ENCODE data around the gene MAPK7. TPM values are rescaled to one million over a fixed set of nuclear protein-coding genes. Genes with fewer than 3 reads are reported as not detected.

The MAPK7 gene
- total RNA-seq, 4 donors from 2014 or later, result 29.5 to 62.4 (median 39.3) TPM

DNA sequence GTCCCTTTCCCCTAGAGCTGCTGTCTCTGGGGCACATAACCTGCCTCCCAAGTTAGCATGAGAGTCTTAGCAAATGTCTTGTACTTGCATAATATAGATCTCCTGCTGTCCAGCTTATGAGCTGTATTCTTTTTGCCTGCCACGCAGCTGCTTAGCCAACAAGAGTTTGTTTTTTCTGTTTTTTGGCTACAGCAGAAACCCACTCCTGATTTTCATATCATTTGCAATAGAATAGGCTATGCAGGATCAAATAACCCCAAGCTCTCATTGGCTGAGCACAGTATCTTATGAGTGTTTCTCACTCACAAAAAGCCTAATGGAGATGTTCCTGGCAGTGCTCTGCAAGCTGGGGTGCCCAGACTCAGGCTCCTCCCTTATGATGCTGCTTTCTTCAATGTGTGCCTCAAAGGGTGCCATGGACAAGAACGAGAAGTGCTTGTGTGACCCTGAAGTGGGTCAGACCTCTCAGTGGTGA is 38.9 kb upstream of the MAPK7 start:
- Histone ChIP-seq H3K27me3 (no peaks in the 10 kb centered on the region), H3K9me3 (no peaks in the 10 kb centered on the region)
- WGBS, 2 donors, result 46 to 64% methylated on average over 2 of the region's 2 CpGs

GRCh38 chr17:19341211-19341631 is 37.1 kb upstream of the MAPK7 start:
- WGBS, 2 donors, result 69 to 77% methylated on average over 7 of the region's 7 CpGs
- DNase-seq (ENCODE audit: low spot score in 2 of 2), result no peak

More for the DNA sequence above, 38.9 kb upstream of the MAPK7 start:
- Histone ChIP-seq H3K27ac (no peak overlapping the region), H3K4me1 (peaks cover 0 to 58% (median 16%) of the 10 kb centered on the region in 4 donors), H3K36me3 (peaks cover 0 to 21% (median 0%) of the 10 kb centered on the region in 3 donors), H3K4me3 (no peak overlapping the region)
- TF ChIP-seq POLR2A (IDR thresholded peaks at IDR 0.05) (no peak), EP300 (IDR thresholded peaks at IDR 0.05) (no peak), CTCF (IDR thresholded peaks at IDR 0.05) (no peak)
- no peak for DNase-seq (ENCODE audit: low spot score in 2 of 2)

DNA sequence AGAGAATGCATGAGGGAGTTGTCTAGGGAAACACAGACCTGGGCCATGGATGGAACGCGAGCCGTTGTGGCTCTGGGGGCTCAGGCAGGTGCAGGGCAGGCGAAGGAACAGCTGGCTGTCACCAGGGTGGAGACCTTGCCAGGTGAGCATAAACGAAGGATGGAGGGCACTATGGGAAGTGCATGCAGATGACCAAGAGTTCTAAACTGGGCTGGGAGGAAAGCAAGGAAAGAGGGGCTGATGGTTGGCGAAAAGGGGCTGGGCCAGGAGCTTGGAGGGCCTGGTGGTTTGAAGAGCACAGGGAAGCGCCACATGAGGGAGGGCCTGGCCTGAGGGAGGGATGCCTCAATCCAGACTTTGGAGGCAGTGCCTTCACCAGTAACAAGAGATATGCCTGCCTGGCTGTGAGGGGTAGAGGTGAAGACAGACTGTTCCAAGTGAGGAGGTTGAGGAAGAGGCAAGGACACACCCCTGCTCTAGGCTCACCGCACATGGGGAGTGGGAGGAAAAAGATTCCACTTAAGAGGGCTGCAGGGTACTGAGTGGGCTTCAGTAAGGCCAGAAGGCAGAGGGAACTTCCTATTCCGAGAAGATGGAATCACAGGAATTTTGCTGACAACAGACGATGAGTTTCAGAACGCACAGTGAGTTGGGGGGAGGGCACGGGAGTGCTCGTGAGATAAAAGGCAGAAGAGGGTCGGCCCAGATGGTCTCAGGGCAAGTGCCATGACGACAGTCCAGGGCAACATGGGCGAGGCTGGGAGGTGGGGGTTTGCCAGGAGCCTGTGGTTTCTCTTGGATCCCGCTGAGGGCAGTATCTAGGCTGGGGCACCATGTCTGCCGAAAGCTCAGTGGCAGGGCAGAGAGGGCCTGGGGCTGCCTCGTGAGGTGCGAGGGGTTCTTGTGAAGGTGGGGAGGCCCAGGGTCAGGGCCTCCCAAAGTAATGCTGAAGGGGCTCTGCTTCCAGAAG is 36.4 kb upstream of the MAPK7 start:
- peaks cover 0 to 68% (median 27%) of the 10 kb centered on the region in 4 donors for H3K4me1 ChIP-seq
- no peak overlapping the region for H3K4me3 ChIP-seq
- TF ChIP-seq EP300 (IDR thresholded peaks at IDR 0.05) (peak in 1 of 2 donors; percentile 7), CTCF (IDR thresholded peaks at IDR 0.05) (no peak), POLR2A (IDR thresholded peaks at IDR 0.05) (no peak)
- no peak for DNase-seq (ENCODE audit: low spot score in 2 of 2)
- H3K36me3 ChIP-seq, result peaks cover 0 to under 1% (median 0%) of the 10 kb centered on the region in 3 donors
- H3K9me3 ChIP-seq, result no peaks in the 10 kb centered on the region
- no peaks in the 10 kb centered on the region for H3K27me3 ChIP-seq
- H3K27ac ChIP-seq, result peak overlapping the region; percentile 45 to 83 (median 66)
- WGBS, 2 donors, result 49 to 50% methylated on average over 19 to 20 of the region's 20 CpGs

More at GRCh38 chr17:19341211-19341631, 37.1 kb upstream of the MAPK7 start:
- Histone ChIP-seq H3K9me3 (no peaks in the 10 kb centered on the region), H3K4me1 (peaks cover 0 to 66% (median 22%) of the 10 kb centered on the region in 4 donors), H3K27ac (peak overlapping the region in 2 of 4 donors; percentile 30 to 83), H3K27me3 (no peaks in the 10 kb centered on the region), H3K4me3 (no peak overlapping the region), H3K36me3 (peaks cover 0 to 8% (median 0%) of the 10 kb centered on the region in 3 donors)
- TF ChIP-seq CTCF (IDR thresholded peaks at IDR 0.05) (no peak), EP300 (IDR thresholded peaks at IDR 0.05) (no peak), POLR2A (IDR thresholded peaks at IDR 0.05) (no peak)

GRCh38 chr17:19342611-19343255 is 35.6 kb upstream of the MAPK7 start:
- no peak for DNase-seq (ENCODE audit: low spot score in 2 of 2)
- 54 to 58% methylated on average over 7 of the region's 7 CpGs for WGBS, 2 donors
- H3K36me3 ChIP-seq, result no peaks in the 10 kb centered on the region
- H3K27ac ChIP-seq, result peak overlapping the region in 3 of 4 donors; percentile 48 to 83 (median 83)
- H3K4me1 ChIP-seq, result peaks cover 0 to 68% (median 26%) of the 10 kb centered on the region in 4 donors
- no peaks in the 10 kb centered on the region for H3K9me3 ChIP-seq
- H3K27me3 ChIP-seq, result no peaks in the 10 kb centered on the region
- no peak for TF ChIP-seq POLR2A (IDR thresholded peaks at IDR 0.05)
- TF ChIP-seq CTCF (IDR thresholded peaks at IDR 0.05), result no peak
- TF ChIP-seq EP300 (IDR thresholded peaks at IDR 0.05), result no peak
- no peak overlapping the region for H3K4me3 ChIP-seq
